HG03521 (cell line): Measurements from ENCODE around the gene GCNT3.
"Not testable (repeated sequence)": the region's sequence is repeated elsewhere in the genome, so short reads cannot be mapped to it uniquely, and the experiment has no call there.

Experiments
- ATAC-seq: cut with Tn5 transposase; IDR thresholded peaks from one replicate; pipeline ENCODE4 v1.9.1; 2021; ENCODE audit warnings: mild to moderate bottlenecking, moderate library complexity; ENCODE audit not compliant: unreplicated experiment

Gene GCNT3

GRCh38 chr15:59615661-59616060 lies 4.1 kb downstream of the GCNT3 start:
- ATAC-seq: no peak

GRCh38 chr15:59616379-59616778 lies 4.8 kb downstream of the GCNT3 start:
- no peak for ATAC-seq

GRCh38 chr15:59618406-59618805 lies 6.8 kb downstream of the GCNT3 start:
- no peak for ATAC-seq

GRCh38 chr15:59622289-59622688 lies 10.7 kb downstream of the GCNT3 start:
- no peak for ATAC-seq

GRCh38 chr15:59632714-59633113 lies 21.1 kb downstream of the GCNT3 start:
- no peak for ATAC-seq

GRCh38 chr15:59636184-59636583 lies 24.6 kb downstream of the GCNT3 start:
- ATAC-seq: no peak

- not testable (repeated sequence) for ATAC-seq
Measured at GRCh38 chr15:59637507-59637906, 25.9 kb downstream of the GCNT3 start.

GRCh38 chr15:59642351-59642750 lies 30.8 kb downstream of the GCNT3 start:
- no peak for ATAC-seq

GRCh38 chr15:59644756-59645155 lies 33.2 kb downstream of the GCNT3 start:
- no peak for ATAC-seq

- not testable (repeated sequence) for ATAC-seq
Measured at GRCh38 chr15:59645812-59646211, 34.2 kb downstream of the GCNT3 start.

- no peak for ATAC-seq
Measured at GRCh38 chr15:59646277-59646676, 34.7 kb downstream of the GCNT3 start.

GRCh38 chr15:59647085-59647484 lies 35.5 kb downstream of the GCNT3 start:
- no peak for ATAC-seq

- no peak for ATAC-seq
Measured at GRCh38 chr15:59649603-59650002, 38.0 kb downstream of the GCNT3 start.

- ATAC-seq: no peak
Measured at GRCh38 chr15:59654046-59654445, 42.5 kb downstream of the GCNT3 start.

- peak; percentile 99 for ATAC-seq
Measured at GRCh38 chr15:59656897-59657634, 45.5 kb downstream of the GCNT3 start, which contains the start of gene GTF2A2. GTF2A2 (minus strand) TSS chr15:59657515; CDS start chr15:59652277, 5,238 bp downstream.

- no peak for ATAC-seq
Measured at GRCh38 chr15:59657635-59658125, 46.1 kb downstream of the GCNT3 start.

- no peak for ATAC-seq
Measured at GRCh38 chr15:59659366-59659765, 47.8 kb downstream of the GCNT3 start.

GRCh38 chr15:59662260-59662659 lies 50.7 kb downstream of the GCNT3 start:
- ATAC-seq: no peak

GRCh38 chr15:59668556-59668955 lies 57.0 kb downstream of the GCNT3 start:
- no peak for ATAC-seq
